HCT116 (cell line): ENCODE results near the gene ADNP2. TPM values are rescaled to one million over a fixed set of nuclear protein-coding genes. Genes with fewer than 3 reads are reported as not detected.

Experiments
- ATAC-seq: fragments of 200-7000 bp; cut with Tn5 transposase; 2 replicates; pipeline ENCODE4 v1.9.1; 2020; ENCODE audit warnings: mild to moderate bottlenecking, moderate library complexity
- BruUV-seq: library from RNA; stranded (reverse); fragments of 400-500 nt; replicated peaks from 2 replicates; lab custom pipeline; 2021; lab: Mats Ljungman, UMichigan
- CTCF ChIA-PET: fragments of 300-600 bp; sonication (Branson Sonifier 250); formaldehyde crosslinking; loops from one replicate; lab custom pipeline; 2021; ENCODE audit warnings: antibody characterized with exemption; lab: Charles Lee
- POLR2A ChIA-PET: fragments of 300-600, 350-600 bp; sonication (Branson Sonifier 250); formaldehyde crosslinking; loops from one replicate; lab custom pipeline; 2021; ENCODE audit warnings: antibody characterized with exemption; lab: Charles Lee
- RAD21 ChIA-PET, 2 experiments: fragments of 300-600 bp; sonication (Branson Sonifier 250); formaldehyde crosslinking; loops; one replicate each; lab custom pipeline; 2023; ENCODE audit warnings: low total read pairs in 2 of 2; ENCODE audit not compliant: uncharacterized antibody in 2 of 2, unreplicated experiment in 2 of 2, low non-redundant PET in 1 of 2; lab: Charles Lee
- DNase-seq: peaks from one replicate; pipeline ENCODE4 v3.0.0-alpha.2; 2010; ENCODE audit warnings: low read depth, low spot score
- H2AFZ ChIP-seq: fragments of 200-600 bp; shearing (Covaris generic), sonication (generic); 2 replicates; pipeline ENCODE4 v1.6.1; 2017; ENCODE audit warnings: low read depth, mixed run types, mixed read lengths, antibody characterized with exemption, low read length; ENCODE audit not compliant: poor library complexity, severe bottlenecking
- H3K27ac ChIP-seq: 2 replicates; pipeline ENCODE4 v1.5.1; 2012; ENCODE audit warnings: low read depth, low read length
- H3K27me3 ChIP-seq: fragments of 200-600 bp; sonication (generic); 2 replicates; pipeline ENCODE4 v1.6.1; 2016; ENCODE audit warnings: mixed run types, low read length, mixed read lengths; ENCODE audit not compliant: insufficient read depth
- H3K36me3 ChIP-seq, 2 experiments: fragments of 200-500 bp in 1 of 2; fragments of 200-600 bp in 1 of 2; sonication (Bioruptor generic) in 1 of 2; sonication (generic) in 1 of 2; 2 replicates each; pipeline versions ENCODE4 v1.5.1 to v1.6.1; 2014 to 2016; ENCODE audit warnings: low read length in 2 of 2, inconsistent platforms in 1 of 2, mixed read lengths in 1 of 2, mixed run types in 1 of 2; ENCODE audit not compliant: insufficient read depth in 2 of 2, control insufficient read depth in 1 of 2
- H3K4me1 ChIP-seq, 2 experiments: fragments of 200-600 bp in 1 of 2; sonication (generic) in 1 of 2; 2 replicates each; pipeline versions ENCODE4 v1.5.1 to v1.6.1; 2012 to 2017; ENCODE audit warnings: low read length in 2 of 2, inconsistent platforms in 1 of 2, mild to moderate bottlenecking in 1 of 2, mixed read lengths in 1 of 2, mixed run types in 1 of 2, moderate library complexity in 1 of 2; ENCODE audit not compliant: insufficient read depth in 2 of 2, control insufficient read depth in 1 of 2
- H3K4me2 ChIP-seq: fragments of 200-600 bp; sonication (generic); 2 replicates; pipeline ENCODE4 v1.6.1; 2017; ENCODE audit warnings: mixed run types, low read length, mixed read lengths
- H3K4me3 ChIP-seq, 2 experiments: fragments of 200-600 bp in 1 of 2; sonication (generic) in 1 of 2; replicated peaks in 1 of 2; 2 replicates each; pipeline ENCODE4 v1.5.1; 2011 to 2016; ENCODE audit warnings: low read length in 2 of 2, control low read depth in 1 of 2, low read depth in 1 of 2, mild to moderate bottlenecking in 1 of 2, mixed read lengths in 1 of 2, mixed run types in 1 of 2
- H3K79me2 ChIP-seq: fragments of 200-600 bp; sonication (generic); 2 replicates; pipeline ENCODE4 v1.6.1; 2017; ENCODE audit warnings: mild to moderate bottlenecking, mixed run types, low read length, moderate library complexity, mixed read lengths; ENCODE audit not compliant: insufficient read depth
- H3K9ac ChIP-seq: fragments of 200-600 bp; sonication (generic); 2 replicates; pipeline ENCODE4 v1.6.1; 2016; ENCODE audit warnings: low read length, mixed read lengths
- H3K9me2 ChIP-seq: fragments of 200-600 bp; sonication (generic), shearing (Covaris generic); 2 replicates; pipeline ENCODE4 v1.6.1; 2017; ENCODE audit warnings: mixed run types, mild to moderate bottlenecking, moderate library complexity; ENCODE audit not compliant: insufficient read depth
- H3K9me3 ChIP-seq, 2 experiments: fragments of 200-500 bp in 1 of 2; fragments of 200-600 bp in 1 of 2; sonication (Bioruptor generic) in 1 of 2; sonication (generic) in 1 of 2; 2 replicates each; pipeline ENCODE4 v1.6.1; 2014 to 2017; ENCODE audit warnings: low read length in 2 of 2, mixed read lengths in 2 of 2, inconsistent platforms in 1 of 2, low read depth in 1 of 2, mild to moderate bottlenecking in 1 of 2, mixed run types in 1 of 2, moderate library complexity in 1 of 2; ENCODE audit not compliant: control insufficient read depth in 1 of 2, insufficient read depth in 1 of 2
- H4K20me1 ChIP-seq: fragments of 200-600 bp; sonication (generic), shearing (Covaris generic); 2 replicates; pipeline ENCODE4 v1.6.1; 2017; ENCODE audit warnings: mixed run types, mild to moderate bottlenecking, moderate library complexity; ENCODE audit not compliant: insufficient read depth
- CBX3 ChIP-seq: IDR thresholded peaks from 2 replicates; pipeline ENCODE4 v1.6.1; 2012; ENCODE audit warnings: low read depth
- CEBPB ChIP-seq: IDR thresholded peaks from 2 replicates; pipeline ENCODE4 v1.6.1; 2012; ENCODE audit warnings: low read depth
- EGR1 ChIP-seq: IDR thresholded peaks from 2 replicates; pipeline ENCODE4 v1.6.1; 2012; ENCODE audit warnings: low read depth
- ELF1 ChIP-seq: IDR thresholded peaks from 2 replicates; pipeline ENCODE4 v1.6.1; 2012; ENCODE audit warnings: low read depth, borderline replicate concordance
- EZH2 ChIP-seq: fragments of 200-600 bp; sonication (generic); IDR thresholded peaks from 2 replicates; pipeline ENCODE4 v1.6.1; 2017; ENCODE audit warnings: antibody characterized with exemption, mixed run types
- MAX ChIP-seq: IDR thresholded peaks from 2 replicates; pipeline ENCODE4 v1.6.1; 2012
- POLR2A ChIP-seq: IDR thresholded peaks from 2 replicates; pipeline ENCODE4 v1.7.0; 2011; ENCODE audit warnings: borderline replicate concordance; ENCODE audit not compliant: insufficient read depth, insufficient read length; ENCODE audit errors: extremely low read depth
- POLR2AphosphoS5 ChIP-seq: IDR thresholded peaks from 2 replicates; pipeline ENCODE4 v1.6.1; 2011; ENCODE audit warnings: mild to moderate bottlenecking, low read depth, low read length, moderate library complexity
- RAD21 ChIP-seq: IDR thresholded peaks from 2 replicates; pipeline ENCODE4 v1.6.1; 2012; ENCODE audit warnings: low read depth, mild to moderate bottlenecking
- REST ChIP-seq: IDR thresholded peaks from 2 replicates; pipeline ENCODE4 v1.6.1; 2012; ENCODE audit warnings: low read depth
- SRF ChIP-seq: IDR thresholded peaks from 2 replicates; pipeline ENCODE4 v1.6.1; 2012; ENCODE audit warnings: low read depth
- TCF7L2 ChIP-seq: IDR thresholded peaks from 2 replicates; pipeline ENCODE4 v1.7.0; 2011; ENCODE audit warnings: borderline replicate concordance, inconsistent platforms; ENCODE audit not compliant: insufficient read depth, insufficient read length; ENCODE audit errors: extremely low read depth
- ZNF274 ChIP-seq: fragments of 200-500 bp; sonication (Bioruptor generic); IDR thresholded peaks from 2 replicates; pipeline ENCODE4 v1.6.1; 2014; ENCODE audit warnings: mild to moderate bottlenecking, low read depth, low read length, inconsistent platforms
- intact Hi-C: fragments of 100-400 bp; cut with micrococcal nuclease; formaldehyde crosslinking; loops from 2 replicates; pipeline ENCODE4 v1.10.0; 2022
- total RNA-seq: library from RNA; stranded (reverse); gene quantifications from one replicate; pipeline ENCODE4 v1.2.1, GENCODE V29; 2021; ENCODE audit not compliant: unreplicated experiment

Gene ADNP2
- total RNA-seq, 1 experiment from 2014 or later = 45.4 TPM

- TF ChIP-seq MAX (no peak), POLR2AphosphoS5 (no peak), SRF (no peak), EGR1 (no peak), EZH2 (no peak), TCF7L2 (no peak), CBX3 (no peak), RAD21 (no peak), ZNF274 (no peak)
Observed at GRCh38 chr18:80095414-80095813, 13.6 kb upstream of the ADNP2 start (continued).

GRCh38 chr18:80096032-80096565 is 13.0 kb upstream of the ADNP2 start:
- no peak for ATAC-seq
- no peak for DNase-seq
- H3K36me3 ChIP-seq = no peaks in the 10 kb centered on the region
- TF ChIP-seq ELF1 (no peak), SRF (no peak), CBX3 (no peak), CEBPB (no peak), REST (no peak), POLR2A (no peak), POLR2AphosphoS5 (no peak)
- TF ChIP-seq, all 23 proteins: peak for 0
- Histone ChIP-seq H3K9me2 (no peaks in the 10 kb centered on the region), H3K4me3 (no peak overlapping the region), H3K27ac (no peak overlapping the region), H3K9ac (no peak overlapping the region), H3K27me3 (no peaks in the 10 kb centered on the region), H4K20me1 (no peaks in the 10 kb centered on the region), H3K4me1 (no peaks in the 10 kb centered on the region), H3K79me2 (no peaks in the 10 kb centered on the region), H2AFZ (no peak overlapping the region), H3K4me2 (no peak overlapping the region), H3K9me3 (no peaks in the 10 kb centered on the region)
- ChIA-PET RAD21 (no interaction called here), CTCF (no interaction called here), POLR2A (no interaction called here)
- intact Hi-C loops = no loop called here
- no TSS peak for BruUV-seq
